ENCODE data around the gene ZBTB45. TPM values are rescaled to one million over a fixed set of nuclear protein-coding genes. Genes with fewer than 3 reads are reported as not detected.
A peak's percentile ranks its signal among the peaks of the same experiment; 100 is the strongest.

Gene ZBTB45
- 3.1 TPM for polyA plus RNA-seq (2012; ENCODE audit: missing spikeins)

DNA sequence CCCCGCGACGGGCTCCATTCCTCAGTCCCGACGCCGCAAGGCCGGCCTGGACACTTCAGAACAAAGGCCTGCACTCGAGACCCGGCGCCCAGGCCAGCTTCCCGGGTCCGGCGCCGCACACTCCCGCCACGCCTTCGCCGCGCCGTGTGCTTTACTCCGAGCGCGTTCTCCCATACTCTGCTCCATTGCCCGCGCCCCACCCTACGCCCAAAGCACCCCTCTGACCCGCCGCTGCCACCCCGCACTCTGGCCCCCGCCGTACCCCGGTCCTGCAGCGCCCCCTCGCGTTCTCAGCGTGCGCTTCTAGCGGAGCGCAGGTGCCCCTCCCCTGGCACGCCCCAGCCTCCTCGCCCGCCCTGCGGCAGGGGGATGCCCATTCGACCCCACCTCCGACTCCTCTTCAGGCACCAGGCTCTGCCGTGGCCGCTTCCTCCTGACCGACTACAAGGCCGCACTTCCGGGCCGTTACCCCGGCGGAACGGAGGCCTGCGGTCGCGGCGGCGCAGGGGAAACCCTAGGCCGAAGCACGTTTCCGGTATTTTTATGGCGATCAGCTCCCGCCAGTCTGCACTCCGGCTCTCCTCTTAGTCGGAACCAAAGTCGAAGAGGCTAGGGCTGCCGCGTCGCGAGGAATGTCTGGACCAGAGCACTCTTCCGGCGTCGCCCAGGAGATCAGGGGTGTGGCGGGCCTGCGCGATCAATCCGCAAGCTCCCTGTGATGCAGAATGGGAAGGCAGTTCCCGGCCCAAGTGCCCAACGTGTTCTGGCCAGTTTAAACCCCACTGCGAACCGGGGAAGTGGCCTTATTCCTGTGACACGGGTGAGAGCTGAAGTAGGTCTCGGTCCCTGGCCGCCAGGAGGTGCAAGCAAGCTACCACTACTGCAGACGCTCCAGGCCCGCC is at the start of gene ZBTB45:
ZBTB45 (minus strand) TSS at position 456 of the 902 bp plus-strand sequence. CDS start 2,137 bp downstream, outside the sequence.
- FAIRE-seq (peak; percentile 93), DNase-seq (ENCODE audit: insufficient read length) (peak; percentile 79)
- TF ChIP-seq POLR2AphosphoS5 (IDR thresholded peaks at IDR 0.05; ENCODE audit: low read depth, low read length) (peak; percentile 82), POLR2A (IDR thresholded peaks at IDR 0.05; ENCODE audit: low read depth, low read length) (peak; percentile 76), TAF1 (IDR thresholded peaks at IDR 0.05; ENCODE audit: borderline replicate concordance, low read depth, low read length) (no peak; the same call in 1 of the 2 replicates)

- no peak for DNase-seq (ENCODE audit: insufficient read length)
- TF ChIP-seq POLR2A (IDR thresholded peaks at IDR 0.05; ENCODE audit: low read depth, low read length), result no peak
- no peak for TF ChIP-seq POLR2AphosphoS5 (IDR thresholded peaks at IDR 0.05; ENCODE audit: low read depth, low read length)
- TF ChIP-seq TAF1 (IDR thresholded peaks at IDR 0.05; ENCODE audit: borderline replicate concordance, low read depth, low read length), result no peak
- FAIRE-seq, result no peak
These were observed 49.0 kb upstream of the ZBTB45 start for GRCh38 chr19:58568453-58569130.

DNA sequence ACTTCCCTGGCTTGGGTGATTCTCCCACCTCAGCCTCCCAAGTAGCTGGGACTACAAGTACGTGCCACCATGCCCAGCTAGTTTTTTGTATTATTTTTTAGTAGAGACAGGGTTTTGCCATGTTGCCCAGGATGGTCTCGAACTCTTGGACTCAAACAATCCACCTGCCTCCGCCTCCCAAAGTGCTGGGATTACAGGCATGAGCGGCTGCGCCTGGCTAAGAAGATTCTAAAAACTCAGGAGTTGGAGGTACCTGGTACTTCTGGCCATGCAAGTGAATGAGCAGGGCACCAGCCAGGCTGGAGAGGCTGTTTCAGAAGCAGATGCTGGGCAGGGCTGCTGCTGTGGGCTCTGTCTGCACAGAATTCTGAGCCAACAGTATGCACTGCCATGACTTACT is 47.4 kb upstream of the ZBTB45 start:
- TF ChIP-seq TAF1 (IDR thresholded peaks at IDR 0.05; ENCODE audit: borderline replicate concordance, low read depth, low read length), result no peak
- TF ChIP-seq POLR2A (IDR thresholded peaks at IDR 0.05; ENCODE audit: low read depth, low read length), result no peak
- TF ChIP-seq POLR2AphosphoS5 (IDR thresholded peaks at IDR 0.05; ENCODE audit: low read depth, low read length), result no peak
- FAIRE-seq, result no peak
- no peak for DNase-seq (ENCODE audit: insufficient read length)

DNA sequence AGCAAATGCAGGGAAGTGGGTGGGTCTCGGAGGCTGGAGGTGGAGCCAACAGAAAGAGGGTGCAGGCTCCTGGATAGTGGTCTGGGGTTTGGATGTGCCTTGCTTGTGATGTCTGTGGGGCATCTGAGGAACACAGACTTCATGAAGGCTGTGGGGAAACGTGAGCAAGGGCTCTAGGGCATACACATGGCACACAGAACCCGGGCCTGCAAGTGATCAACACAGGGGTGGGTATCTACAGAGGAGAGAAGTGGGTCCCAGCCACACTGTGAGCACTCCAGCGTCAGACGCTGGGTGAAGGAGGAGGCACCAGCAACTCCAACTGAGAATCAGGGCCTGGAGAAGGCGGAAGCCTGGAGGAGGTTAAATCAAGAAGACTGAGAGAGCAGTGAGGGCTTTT is 44.2 kb upstream of the ZBTB45 start:
- TF ChIP-seq POLR2A (IDR thresholded peaks at IDR 0.05; ENCODE audit: low read depth, low read length) (no peak), TAF1 (IDR thresholded peaks at IDR 0.05; ENCODE audit: borderline replicate concordance, low read depth, low read length) (no peak), POLR2AphosphoS5 (IDR thresholded peaks at IDR 0.05; ENCODE audit: low read depth, low read length) (no peak)
- FAIRE-seq, result no peak
- DNase-seq (ENCODE audit: insufficient read length), result no peak

- FAIRE-seq (peak; percentile 84), DNase-seq (ENCODE audit: insufficient read length) (peak; percentile 58)
- TF ChIP-seq TAF1 (IDR thresholded peaks at IDR 0.05; ENCODE audit: borderline replicate concordance, low read depth, low read length) (no peak), POLR2A (IDR thresholded peaks at IDR 0.05; ENCODE audit: low read depth, low read length) (no peak), POLR2AphosphoS5 (IDR thresholded peaks at IDR 0.05; ENCODE audit: low read depth, low read length) (no peak)
These were observed 43.5 kb upstream of the ZBTB45 start for GRCh38 chr19:58563034-58563573.

- peak; percentile 53 for FAIRE-seq
- no peak for TF ChIP-seq TAF1 (IDR thresholded peaks at IDR 0.05; ENCODE audit: borderline replicate concordance, low read depth, low read length)
- peak; percentile 47; the same call in 1 of the 2 replicates for TF ChIP-seq POLR2AphosphoS5 (IDR thresholded peaks at IDR 0.05; ENCODE audit: low read depth, low read length)
- peak; percentile 68; the same call in 1 of the 2 replicates for TF ChIP-seq POLR2A (IDR thresholded peaks at IDR 0.05; ENCODE audit: low read depth, low read length)
- no peak for DNase-seq (ENCODE audit: insufficient read length)
These were observed 42.8 kb upstream of the ZBTB45 start for GRCh38 chr19:58562122-58563033.

GRCh38 chr19:58561373-58562121 is 41.9 kb upstream of the ZBTB45 start:
- DNase-seq (ENCODE audit: insufficient read length) (no peak), FAIRE-seq (no peak)
- no peak for TF ChIP-seq TAF1 (IDR thresholded peaks at IDR 0.05; ENCODE audit: borderline replicate concordance, low read depth, low read length)

DNA sequence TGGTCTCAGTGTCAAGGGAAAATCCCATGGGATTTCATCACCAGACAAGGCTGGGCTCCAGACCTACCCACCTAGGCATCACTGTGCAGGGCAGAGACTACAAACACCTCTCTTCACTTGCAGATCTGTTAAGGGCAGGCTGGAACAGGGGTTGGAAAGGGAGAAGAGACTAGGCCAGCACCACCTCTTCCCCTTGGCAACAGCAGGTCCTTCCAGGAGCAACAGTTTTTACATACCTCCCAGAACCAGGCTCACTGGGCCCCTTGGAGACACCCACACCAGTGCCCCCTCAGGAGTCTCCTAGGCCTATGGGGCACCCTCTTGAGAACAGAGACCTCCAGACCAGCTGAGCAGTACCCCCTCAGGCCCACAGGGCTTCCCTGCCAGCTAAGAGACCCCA is 41.3 kb upstream of the ZBTB45 start:
- no peak for TF ChIP-seq POLR2A (IDR thresholded peaks at IDR 0.05; ENCODE audit: low read depth, low read length)
- no peak for TF ChIP-seq TAF1 (IDR thresholded peaks at IDR 0.05; ENCODE audit: borderline replicate concordance, low read depth, low read length)
- TF ChIP-seq POLR2AphosphoS5 (IDR thresholded peaks at IDR 0.05; ENCODE audit: low read depth, low read length), result no peak
- FAIRE-seq (no peak), DNase-seq (ENCODE audit: insufficient read length) (no peak)

DNA sequence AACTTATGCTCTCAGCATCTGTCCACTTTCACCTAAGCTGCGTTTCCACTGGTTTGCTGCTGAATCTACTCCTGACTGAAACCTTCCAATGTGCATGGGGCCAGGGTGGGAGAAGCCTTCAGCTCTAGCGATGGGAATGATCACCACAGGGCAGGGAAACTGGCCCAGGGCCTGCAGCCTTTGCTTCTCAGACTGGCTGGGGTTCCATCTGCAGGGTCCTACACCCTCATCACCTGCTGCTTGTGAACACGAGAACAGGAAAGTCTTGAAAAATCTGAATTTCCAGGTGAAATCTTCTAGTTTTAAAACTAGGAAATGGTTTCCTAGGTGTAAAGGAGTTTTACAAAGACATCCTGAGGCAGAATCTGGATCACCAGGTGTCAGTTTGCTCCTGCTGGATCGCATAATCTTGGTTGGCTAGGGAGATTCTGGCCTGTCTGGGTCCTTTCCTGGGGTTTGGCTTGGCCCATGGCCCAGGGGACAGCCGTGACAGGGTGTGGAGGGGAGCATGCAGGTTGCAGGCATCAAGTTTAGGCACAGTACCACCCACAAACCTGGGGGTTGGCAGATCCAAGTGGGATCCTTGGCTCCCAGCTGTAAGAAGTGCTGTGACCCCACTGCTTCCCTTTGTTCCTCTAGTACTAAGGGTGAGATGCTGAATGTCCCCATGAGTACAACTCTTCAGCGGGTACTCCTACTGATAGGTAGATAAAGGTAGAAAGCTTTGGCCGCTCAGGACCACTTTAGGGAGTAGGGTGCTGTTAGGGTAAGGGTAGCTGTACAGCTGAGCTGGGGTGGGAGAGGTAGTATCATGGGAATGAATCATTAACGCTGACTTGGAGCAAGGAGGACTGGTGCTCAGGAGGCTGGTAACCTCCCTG is 40.6 kb upstream of the ZBTB45 start:
- no peak for TF ChIP-seq POLR2AphosphoS5 (IDR thresholded peaks at IDR 0.05; ENCODE audit: low read depth, low read length)
- TF ChIP-seq POLR2A (IDR thresholded peaks at IDR 0.05; ENCODE audit: low read depth, low read length), result no peak
- TF ChIP-seq TAF1 (IDR thresholded peaks at IDR 0.05; ENCODE audit: borderline replicate concordance, low read depth, low read length), result no peak
- FAIRE-seq (no peak), DNase-seq (ENCODE audit: insufficient read length) (no peak)

Measured in GM12892 (cell line).